HG03139 (cell line): ENCODE results near the gene DRD1.
A peak's percentile ranks its signal among the peaks of the same experiment; 100 is the strongest.

Experiments used
- ATAC-seq: cut with Tn5 transposase; IDR thresholded peaks from one replicate; pipeline ENCODE4 v1.9.1; 2021; ENCODE audit not compliant: unreplicated experiment

DRD1 gene

GRCh38 chr5:175444060-175444904 is at the start of gene DRD1:
Gene DRD1 (minus strand): TSS chr5:175444182. CDS start chr5:175443099, 1,083 bp downstream.
- no peak for ATAC-seq

DNA sequence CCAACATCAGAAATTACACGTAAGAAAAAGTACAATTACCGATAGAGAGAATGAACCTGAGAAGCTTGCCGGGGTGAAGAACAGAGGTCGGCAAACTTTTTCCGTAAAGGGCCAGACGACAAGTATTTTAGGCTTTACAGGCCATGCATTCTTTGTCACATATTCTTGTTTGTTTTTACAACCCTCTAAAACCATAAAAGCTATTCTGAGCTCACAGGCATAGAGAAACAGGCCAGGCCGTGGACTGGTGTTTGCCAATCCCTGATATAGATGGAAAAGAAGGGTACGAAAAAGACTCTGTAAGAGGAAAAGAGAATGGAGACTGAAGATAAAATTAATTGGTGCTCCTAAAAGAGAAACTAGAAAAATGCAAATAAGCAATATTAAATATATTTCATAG is 49.7 kb upstream of the DRD1 start:
- no peak for ATAC-seq

- ATAC-seq: no peak
Measured at GRCh38 chr5:175493260-175493659, 49.3 kb upstream of the DRD1 start.

GRCh38 chr5:175491223-175491622 is 47.2 kb upstream of the DRD1 start:
- no peak for ATAC-seq

DNA sequence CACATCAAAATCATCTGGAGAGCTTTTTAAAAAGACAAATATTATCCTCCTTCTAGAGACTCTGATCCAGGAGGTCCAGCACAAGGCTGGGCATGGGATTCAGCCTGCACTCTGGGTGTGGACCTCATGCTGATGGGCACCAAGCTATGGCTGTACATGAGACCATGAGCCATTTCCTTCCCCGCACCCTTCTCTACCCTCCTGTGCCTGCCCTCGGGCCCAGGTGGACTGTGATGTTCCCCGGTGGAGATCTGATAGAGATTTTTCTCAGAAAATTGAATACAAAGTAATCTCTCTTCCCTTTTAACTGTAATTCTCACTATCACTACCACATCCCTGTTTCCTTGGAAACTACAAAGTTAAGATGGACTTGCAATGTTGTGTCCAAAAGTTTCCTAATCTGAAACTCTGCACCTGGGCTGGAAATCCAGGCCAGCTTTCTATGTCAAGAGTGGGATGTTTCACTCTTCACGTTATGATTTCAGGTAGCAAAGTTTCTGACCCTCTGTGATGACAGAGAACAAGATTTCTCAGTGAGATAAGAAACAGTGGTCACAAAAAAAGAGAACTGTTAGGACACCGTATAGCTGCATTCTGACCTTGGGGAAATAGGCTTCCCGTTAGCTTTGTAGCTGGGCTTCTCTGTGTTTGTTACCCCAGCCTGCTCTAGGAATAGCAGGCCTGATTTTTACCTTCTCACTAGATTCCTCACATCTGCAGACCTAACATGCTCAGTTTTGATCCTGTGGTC is 45.9 kb upstream of the DRD1 start:
- no peak for ATAC-seq

GRCh38 chr5:175487514-175488222 is 43.7 kb upstream of the DRD1 start:
- ATAC-seq: no peak

- no peak for ATAC-seq
Measured at GRCh38 chr5:175485631-175486030, 41.6 kb upstream of the DRD1 start.

- ATAC-seq: no peak
Measured at GRCh38 chr5:175484829-175485228, 40.8 kb upstream of the DRD1 start.

GRCh38 chr5:175484322-175484721 is 40.3 kb upstream of the DRD1 start:
- no peak for ATAC-seq

DNA sequence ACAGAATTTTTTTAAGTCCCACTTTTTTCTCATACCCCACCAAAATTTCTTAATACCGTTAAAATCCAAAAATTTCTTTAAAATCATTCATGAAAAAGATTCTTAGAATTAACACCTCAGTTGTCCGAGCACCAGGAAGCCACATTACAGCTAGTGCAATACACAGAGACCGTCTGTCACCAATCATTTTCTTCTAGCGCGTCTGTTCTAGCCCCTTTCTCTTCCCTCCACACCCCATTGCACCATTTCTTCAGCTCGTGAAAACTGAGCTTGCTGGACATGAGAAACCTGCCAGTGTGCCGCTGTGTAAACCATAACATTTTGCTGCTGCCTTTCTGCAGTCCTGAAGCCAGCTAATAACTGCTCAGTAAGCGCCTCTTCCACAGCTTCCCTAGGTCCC is 39.4 kb upstream of the DRD1 start:
- ATAC-seq: no peak

- peak; percentile 1 for ATAC-seq
Measured at GRCh38 chr5:175479125-175479881, 35.3 kb upstream of the DRD1 start.

GRCh38 chr5:175478384-175479124 is 34.6 kb upstream of the DRD1 start, which contains the start of gene SFXN1:
Gene SFXN1 (plus strand): TSS chr5:175478560. CDS start chr5:175492104, 13,544 bp downstream.
- peak; percentile 93 for ATAC-seq

DNA sequence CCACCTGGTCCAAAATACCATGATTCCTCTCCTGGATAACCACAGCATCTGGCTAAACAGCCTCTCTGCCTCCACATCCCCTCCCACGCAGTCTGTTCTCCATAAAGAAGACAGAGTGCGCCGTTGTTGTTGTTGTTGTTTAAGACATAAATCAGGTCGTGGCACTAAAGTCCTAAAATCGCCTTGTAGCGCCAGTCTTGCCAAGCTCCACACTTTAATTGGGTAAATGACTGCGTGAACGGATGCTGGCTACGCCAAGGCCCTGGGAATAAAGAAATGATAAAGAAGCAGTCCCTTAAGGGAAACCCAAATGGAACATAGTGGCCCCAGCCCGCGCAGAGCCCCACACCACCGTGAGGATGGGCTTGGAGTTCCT is 34.0 kb upstream of the DRD1 start:
- ATAC-seq: no peak

GRCh38 chr5:175477440-175477839 is 33.5 kb upstream of the DRD1 start:
- no peak for ATAC-seq

DNA sequence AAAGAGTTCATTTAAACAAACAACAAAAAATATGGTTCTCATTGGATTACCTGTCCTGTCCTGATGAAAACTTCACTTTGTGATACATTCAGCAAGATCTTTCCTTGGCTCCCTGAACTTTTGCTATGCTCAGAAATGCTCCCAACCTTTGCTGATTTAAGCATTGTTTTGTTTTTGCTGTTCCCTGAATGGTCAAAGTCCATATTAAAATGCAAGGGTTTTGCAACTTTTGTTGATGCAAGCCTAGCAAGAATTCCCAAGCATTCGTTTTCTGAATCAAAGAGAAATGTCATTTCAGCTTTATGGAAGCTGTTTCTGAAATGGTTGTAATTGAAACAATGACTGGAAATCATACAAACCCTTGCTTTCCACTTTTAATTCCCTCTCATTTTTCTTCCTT is 31.3 kb upstream of the DRD1 start:
- no peak for ATAC-seq

DNA sequence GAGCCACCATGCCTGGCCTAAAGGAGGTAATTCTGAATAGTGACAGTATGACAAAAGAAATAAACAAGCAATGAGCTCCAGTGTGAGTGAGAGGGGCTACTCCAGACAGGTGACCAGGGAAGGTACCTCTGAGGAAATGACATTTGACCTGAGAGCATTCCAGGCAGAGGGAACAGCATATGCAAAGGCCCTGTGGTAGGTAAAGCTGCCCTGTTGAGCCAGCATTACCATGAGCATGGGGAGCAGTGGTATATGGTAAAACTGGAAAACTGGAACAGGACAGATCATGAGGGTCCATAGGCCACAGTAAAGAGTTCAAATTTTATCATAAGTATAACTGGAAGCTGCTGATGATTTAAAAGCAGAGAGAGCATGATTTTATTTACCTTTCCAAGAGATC is 28.4 kb upstream of the DRD1 start:
- ATAC-seq: no peak

GRCh38 chr5:175471628-175472027 is 27.6 kb upstream of the DRD1 start:
- no peak for ATAC-seq

DNA sequence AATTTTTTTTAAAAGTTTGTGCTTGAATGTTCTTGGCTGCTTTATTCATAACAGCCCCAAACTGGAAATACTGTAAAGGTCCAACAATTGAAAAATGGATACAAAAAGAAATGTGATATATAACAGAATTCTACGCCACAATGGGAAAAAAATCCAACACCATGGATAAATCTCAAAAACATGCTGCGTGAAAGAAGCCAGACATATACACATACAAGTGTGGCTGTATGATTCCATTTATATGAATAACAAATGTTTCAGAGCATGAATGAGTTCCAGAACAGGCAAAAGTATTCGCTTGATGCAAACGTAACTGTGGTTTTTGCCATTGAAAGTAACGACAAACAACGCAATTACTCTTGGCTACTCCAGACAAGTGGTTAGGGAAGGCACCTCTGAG is 27.2 kb upstream of the DRD1 start:
- ATAC-seq: no peak

DNA sequence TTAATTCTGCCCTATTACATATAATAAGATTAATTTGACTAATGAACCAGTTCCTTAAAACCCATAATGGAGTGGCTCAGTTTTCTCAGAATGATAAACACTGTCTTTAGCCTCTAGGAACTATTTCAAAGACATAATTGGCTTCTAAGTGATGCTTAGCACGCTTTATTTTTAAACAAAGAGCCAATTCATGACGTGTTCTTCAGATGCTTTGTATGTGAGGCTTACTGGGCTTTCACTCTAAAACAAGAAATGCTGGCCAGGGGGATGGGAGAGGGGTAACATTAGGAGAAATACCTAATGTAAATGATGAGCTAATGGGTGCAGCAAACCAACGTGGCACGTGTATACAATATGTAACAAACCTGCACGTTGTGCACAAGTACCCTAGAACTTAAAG is 26.8 kb upstream of the DRD1 start:
- no peak for ATAC-seq

DNA sequence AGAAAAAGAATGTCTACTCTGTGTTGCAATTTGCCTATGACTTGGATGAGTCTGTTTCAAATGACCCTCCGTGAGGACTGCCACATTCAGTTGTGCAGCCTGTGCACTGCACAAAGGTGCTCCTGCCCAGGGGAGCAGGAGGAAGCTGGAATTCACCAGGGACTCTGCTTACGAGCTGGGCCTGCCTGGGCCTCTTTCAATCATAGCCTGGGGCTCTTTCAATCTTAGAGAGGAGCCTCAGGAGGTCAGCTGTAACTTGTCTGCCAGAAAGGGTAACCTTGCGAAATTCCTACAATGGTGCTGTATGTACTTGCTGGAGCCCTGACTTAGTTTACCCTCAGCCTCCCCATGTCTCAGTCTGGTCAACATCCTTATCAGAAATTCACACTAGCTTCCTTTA is 25.9 kb upstream of the DRD1 start:
- ATAC-seq: no peak
